ENCODE measurements around the gene TSPAN10.

GRCh38 chr17:81640011-81640410, 3.0 kb downstream of the TSPAN10 start:
- no peak for TF ChIP-seq EZH2 (IDR thresholded peaks at IDR 0.05)
- TF ChIP-seq POLR2AphosphoS5 (IDR thresholded peaks at IDR 0.05; ENCODE audit: borderline replicate concordance, low read depth, low read length) = no peak

Data from SK-N-MC (cell line).